ENCODE measurements around the gene SPRY2.
"Not testable (repeated sequence)": the region's sequence is repeated elsewhere in the genome, so short reads cannot be mapped to it uniquely, and the experiment has no call there.

SPRY2 gene

GRCh38 chr13:80359414-80359777 lies 18.5 kb upstream of the SPRY2 start:
- H3K4me3 ChIP-seq (ENCODE audit: low read depth, low read length), result no peak overlapping the region
- no peak for DNase-seq (ENCODE audit: low read depth)

- not testable (repeated sequence) for DNase-seq (ENCODE audit: low read depth); H3K4me3 ChIP-seq (ENCODE audit: low read depth, low read length)
Observed at GRCh38 chr13:80355496-80356094, 14.7 kb upstream of the SPRY2 start.

- no peak overlapping the region for H3K4me3 ChIP-seq (ENCODE audit: low read depth, low read length)
- no peak for DNase-seq (ENCODE audit: low read depth)
Observed at GRCh38 chr13:80348750-80349149, 7.8 kb upstream of the SPRY2 start.

GRCh38 chr13:80348314-80348713 lies 7.4 kb upstream of the SPRY2 start:
- DNase-seq (ENCODE audit: low read depth), result no peak
- no peak overlapping the region for H3K4me3 ChIP-seq (ENCODE audit: low read depth, low read length)

- no peak overlapping the region for H3K4me3 ChIP-seq (ENCODE audit: low read depth, low read length)
- DNase-seq (ENCODE audit: low read depth), result no peak
Observed at GRCh38 chr13:80345771-80346510, 5.0 kb upstream of the SPRY2 start.

GRCh38 chr13:80344032-80344431 lies 3.1 kb upstream of the SPRY2 start:
- not testable (repeated sequence) for DNase-seq (ENCODE audit: low read depth); H3K4me3 ChIP-seq (ENCODE audit: low read depth, low read length)

GRCh38 chr13:80342471-80343371 lies 1.8 kb upstream of the SPRY2 start:
- no peak for DNase-seq (ENCODE audit: low read depth)
- peak overlapping the region; percentile 98 for H3K4me3 ChIP-seq (ENCODE audit: low read depth, low read length)

- DNase-seq (ENCODE audit: low read depth), result no peak
- peak overlapping the region; percentile 98 for H3K4me3 ChIP-seq (ENCODE audit: low read depth, low read length)
Observed at GRCh38 chr13:80341756-80342370, 937 bp upstream of the SPRY2 start.

- DNase-seq (ENCODE audit: low read depth), result no peak
- H3K4me3 ChIP-seq (ENCODE audit: low read depth, low read length), result peak overlapping the region; percentile 98
Observed at GRCh38 chr13:80340651-80341100, 250 bp downstream of the SPRY2 start.

GRCh38 chr13:80339912-80340650 lies 845 bp downstream of the SPRY2 start:
- DNase-seq (ENCODE audit: low read depth), result no peak
- H3K4me3 ChIP-seq (ENCODE audit: low read depth, low read length), result peak overlapping the region; percentile 98

- DNase-seq (ENCODE audit: low read depth), result no peak
Observed at GRCh38 chr13:80339563-80339911, 1.4 kb downstream of the SPRY2 start.

GRCh38 chr13:80338781-80339562 lies 2.0 kb downstream of the SPRY2 start:
- peak; percentile 73 for DNase-seq (ENCODE audit: low read depth)
- peak overlapping the region; percentile 98 for H3K4me3 ChIP-seq (ENCODE audit: low read depth, low read length)

More at GRCh38 chr13:80339563-80339911, 1.4 kb downstream of the SPRY2 start:
- peak overlapping the region; percentile 98 for H3K4me3 ChIP-seq (ENCODE audit: low read depth, low read length)

- DNase-seq (ENCODE audit: low read depth), result no peak
Observed at GRCh38 chr13:80337288-80338081, 3.4 kb downstream of the SPRY2 start.

GRCh38 chr13:80336776-80337287 lies 4.1 kb downstream of the SPRY2 start:
- DNase-seq (ENCODE audit: low read depth), result no peak
- peak overlapping the region; percentile 98 for H3K4me3 ChIP-seq (ENCODE audit: low read depth, low read length)

More at GRCh38 chr13:80337288-80338081, 3.4 kb downstream of the SPRY2 start:
- peak overlapping the region; percentile 98 for H3K4me3 ChIP-seq (ENCODE audit: low read depth, low read length)

- no peak for DNase-seq (ENCODE audit: low read depth)
- H3K4me3 ChIP-seq (ENCODE audit: low read depth, low read length), result peak overlapping the region; percentile 98
Observed at GRCh38 chr13:80336370-80336769, 4.6 kb downstream of the SPRY2 start.

GRCh38 chr13:80334597-80335260 lies 6.2 kb downstream of the SPRY2 start:
- H3K4me3 ChIP-seq (ENCODE audit: low read depth, low read length), result no peak overlapping the region
- DNase-seq (ENCODE audit: low read depth), result no peak

- no peak for DNase-seq (ENCODE audit: low read depth)
- no peak overlapping the region for H3K4me3 ChIP-seq (ENCODE audit: low read depth, low read length)
Observed at GRCh38 chr13:80331984-80332383, 8.9 kb downstream of the SPRY2 start.
